GM13976 (cell line): Measurements from ENCODE around the gene FMNL2.

Source experiments
- DNase-seq: peaks from one replicate; pipeline ENCODE4 v3.0.0; 2012; ENCODE audit warnings: low spot score
- in situ Hi-C: fragments of 300-500 bp; cut with MboI; formaldehyde crosslinking; loops from one replicate; pipeline ENCODE4 v1.12.0; 2022; ENCODE audit warnings: low sequenced_read_pairs, mixed read lengths, inconsistent platforms; ENCODE audit not compliant: unreplicated experiment
- TF ChIP-seq, protein P1 (sequence below): IDR thresholded peaks from 2 replicates; pipeline ENCODE4 v1.5.1; 2012; ENCODE audit warnings: borderline replicate concordance, mild to moderate bottlenecking; ENCODE audit not compliant: insufficient read depth; ENCODE audit errors: extremely low read depth, missing control alignments, control extremely low read depth

FMNL2 gene

DNA sequence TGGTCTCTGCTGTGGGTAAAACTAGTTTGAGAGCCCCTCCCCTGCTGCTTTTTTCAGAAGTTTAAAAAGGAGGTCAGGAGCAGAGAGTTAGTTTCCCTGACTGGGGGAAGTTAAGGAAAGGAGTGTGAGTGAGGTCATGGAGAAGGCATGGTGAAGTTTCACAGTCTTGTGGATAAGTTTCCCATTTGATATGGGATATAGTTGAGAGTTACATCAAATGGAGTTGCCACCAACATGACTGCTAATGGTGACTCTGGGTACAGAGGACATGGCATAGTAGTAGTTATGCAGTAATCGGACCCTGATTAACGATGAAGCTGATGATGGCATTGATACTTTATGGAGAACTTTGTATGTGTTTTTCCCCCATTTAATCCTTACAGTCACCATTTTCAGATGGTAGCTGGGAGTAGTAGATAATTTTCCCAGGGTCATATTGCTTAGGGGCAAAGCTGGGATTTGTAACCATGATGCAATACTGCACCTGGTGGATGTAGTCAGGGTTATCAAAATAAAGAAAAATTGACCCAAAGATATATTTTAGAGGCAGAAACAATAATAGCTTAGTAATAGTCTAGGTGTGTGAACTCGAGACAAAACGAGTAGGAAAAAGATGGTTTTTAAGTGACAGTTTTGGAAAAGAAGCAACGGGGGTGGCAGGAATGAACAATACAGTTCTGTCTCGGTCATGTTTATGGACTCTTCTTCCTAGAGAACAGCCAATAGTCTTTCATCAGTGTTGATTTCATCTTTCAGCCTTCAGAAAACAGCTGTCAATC is 74.6 kb downstream of the FMNL2 start:
- in situ Hi-C loops: no loop called here
- TF ChIP-seq, protein P1, sequence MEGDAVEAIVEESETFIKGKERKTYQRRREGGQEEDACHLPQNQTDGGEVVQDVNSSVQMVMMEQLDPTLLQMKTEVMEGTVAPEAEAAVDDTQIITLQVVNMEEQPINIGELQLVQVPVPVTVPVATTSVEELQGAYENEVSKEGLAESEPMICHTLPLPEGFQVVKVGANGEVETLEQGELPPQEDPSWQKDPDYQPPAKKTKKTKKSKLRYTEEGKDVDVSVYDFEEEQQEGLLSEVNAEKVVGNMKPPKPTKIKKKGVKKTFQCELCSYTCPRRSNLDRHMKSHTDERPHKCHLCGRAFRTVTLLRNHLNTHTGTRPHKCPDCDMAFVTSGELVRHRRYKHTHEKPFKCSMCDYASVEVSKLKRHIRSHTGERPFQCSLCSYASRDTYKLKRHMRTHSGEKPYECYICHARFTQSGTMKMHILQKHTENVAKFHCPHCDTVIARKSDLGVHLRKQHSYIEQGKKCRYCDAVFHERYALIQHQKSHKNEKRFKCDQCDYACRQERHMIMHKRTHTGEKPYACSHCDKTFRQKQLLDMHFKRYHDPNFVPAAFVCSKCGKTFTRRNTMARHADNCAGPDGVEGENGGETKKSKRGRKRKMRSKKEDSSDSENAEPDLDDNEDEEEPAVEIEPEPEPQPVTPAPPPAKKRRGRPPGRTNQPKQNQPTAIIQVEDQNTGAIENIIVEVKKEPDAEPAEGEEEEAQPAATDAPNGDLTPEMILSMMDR: no peak
- DNase-seq: no peak

DNA sequence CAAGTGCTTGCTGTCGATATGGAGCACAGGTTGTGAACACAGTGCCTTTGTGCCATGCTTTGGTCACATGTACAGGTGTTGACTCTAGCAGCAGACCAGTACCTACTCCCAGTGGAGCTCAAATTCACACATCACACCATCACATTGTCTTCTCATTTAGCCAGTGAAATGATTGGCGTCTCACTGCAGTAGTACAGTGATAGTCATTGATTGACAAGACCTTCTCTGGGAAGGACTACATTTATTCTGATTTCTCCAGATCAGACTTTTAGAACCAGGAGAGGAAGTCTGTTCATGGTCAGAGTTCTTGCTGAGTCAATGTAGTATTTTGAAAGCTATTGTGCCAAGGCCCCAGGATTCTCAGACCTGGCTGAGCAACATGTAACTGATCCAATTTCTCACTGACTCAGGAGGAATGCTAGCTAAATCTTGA is 75.2 kb downstream of the FMNL2 start:
- in situ Hi-C loops: no loop called here
- DNase-seq: no peak
- TF ChIP-seq, protein P1: no peak

DNA sequence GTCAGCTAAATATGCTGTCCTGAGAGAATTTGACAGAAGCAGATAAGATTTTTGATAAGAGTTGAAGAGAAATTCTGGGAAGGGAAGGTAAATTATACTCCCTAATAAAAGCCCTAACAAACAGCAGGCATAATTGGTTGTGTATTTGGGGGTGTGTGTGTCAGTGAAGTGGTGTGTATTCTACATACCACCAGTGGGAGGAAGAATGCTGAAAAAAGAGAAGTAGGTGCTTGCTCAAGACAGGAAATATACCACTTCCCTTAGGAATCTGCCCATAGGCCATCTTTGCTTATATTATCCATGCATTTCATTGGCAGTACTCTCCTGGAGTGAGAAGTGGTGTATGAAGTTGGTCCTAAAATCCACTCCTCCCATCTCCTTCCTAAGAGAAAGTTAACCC is 76.2 kb downstream of the FMNL2 start:
- in situ Hi-C loops: no loop called here
- TF ChIP-seq, protein P1: no peak
- DNase-seq: no peak

DNA sequence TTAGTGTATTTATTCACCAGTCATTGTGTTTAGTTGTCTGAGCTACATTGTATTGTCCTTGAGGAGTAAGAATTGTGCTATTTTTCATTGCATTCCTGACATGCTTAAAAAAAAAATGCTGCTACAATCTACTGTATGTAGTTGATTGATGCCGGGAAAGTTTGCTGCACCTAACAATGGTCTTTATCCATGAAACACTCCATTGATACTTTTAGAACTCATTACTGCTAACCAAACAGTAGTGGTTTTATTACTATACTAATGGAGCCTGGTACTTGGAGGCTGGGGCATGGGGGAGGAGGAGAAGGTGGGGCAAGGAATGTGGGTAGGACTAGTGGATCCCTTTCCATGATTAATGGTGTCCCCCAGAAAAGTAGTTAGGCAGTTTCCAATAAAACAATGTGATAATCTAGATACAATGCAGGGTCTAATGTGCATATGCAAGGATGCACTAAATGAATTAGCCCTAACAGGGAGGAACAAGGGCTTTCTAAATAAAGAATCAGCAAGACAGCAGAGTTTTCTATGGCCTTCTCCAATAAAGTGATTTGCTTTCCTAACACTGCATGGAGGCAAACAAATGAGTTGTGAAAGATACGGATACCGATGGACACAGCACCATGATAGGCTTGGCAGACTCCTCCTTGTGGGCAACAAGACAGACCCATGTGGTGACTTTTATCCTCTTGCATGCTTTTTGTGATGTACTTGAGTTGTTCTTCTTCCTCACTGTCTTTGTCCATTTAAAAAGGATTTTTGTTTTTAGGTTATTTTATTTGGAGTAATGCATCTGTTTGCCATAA is 78.5 kb downstream of the FMNL2 start:
- in situ Hi-C loops: no loop called here
- TF ChIP-seq, protein P1: no peak
- no peak for DNase-seq

DNA sequence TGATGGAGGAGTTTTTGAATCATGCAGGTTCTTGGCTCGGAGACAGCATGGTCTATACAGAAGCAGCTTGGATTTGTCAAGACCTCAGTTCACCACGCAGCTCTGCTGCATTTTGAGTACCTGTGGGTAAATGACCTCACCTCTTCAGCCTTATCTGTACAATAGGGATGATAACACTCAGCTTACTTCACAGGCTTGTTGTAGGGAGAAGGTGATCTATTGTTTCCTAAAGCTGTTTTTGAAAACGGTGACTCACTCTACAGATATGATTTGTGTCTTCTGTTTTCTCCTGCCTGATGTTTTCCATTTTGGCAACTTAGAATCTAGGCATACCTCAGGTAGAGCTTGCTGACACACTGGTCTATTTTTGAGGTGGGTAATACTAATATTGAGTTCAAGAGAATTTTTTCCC is 80.3 kb downstream of the FMNL2 start:
- in situ Hi-C loops: no loop called here
- DNase-seq: no peak

DNA sequence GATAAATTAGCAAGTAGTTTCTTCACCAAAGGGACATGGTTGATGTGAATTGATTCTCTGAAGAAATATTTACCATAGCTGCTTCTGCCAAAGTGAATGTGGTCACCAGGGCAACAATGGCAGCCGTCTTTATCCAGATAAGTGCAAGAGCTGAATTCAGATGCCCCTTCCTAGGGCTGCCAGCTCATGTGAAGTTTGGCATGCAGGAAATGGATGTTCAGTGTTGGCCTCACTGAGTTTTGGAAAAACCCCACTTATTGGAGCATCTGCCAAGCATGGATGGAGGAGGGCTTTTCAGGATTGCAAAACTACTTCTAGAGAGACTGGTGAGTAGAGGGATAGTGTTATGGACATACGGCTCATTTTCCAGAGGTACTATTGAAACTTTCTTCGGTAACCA is 80.8 kb downstream of the FMNL2 start:
- TF ChIP-seq, protein P1: no peak
- no peak for DNase-seq
- in situ Hi-C loops: no loop called here

More for the DNA sequence above, 80.3 kb downstream of the FMNL2 start:
- TF ChIP-seq, protein P1: no peak
